Prostate gland (tissue), 2 donors: Measurements from ENCODE around the gene TAF11L9. TPM values are rescaled to one million over a fixed set of nuclear protein-coding genes. Genes with fewer than 3 reads are reported as not detected.
"Not testable (repeated sequence)": the region's sequence is repeated elsewhere in the genome, so short reads cannot be mapped to it uniquely, and the experiment has no call there.

ENCODE experiments used
- DNase-seq: peaks from one replicate; pipeline ENCODE4 v3.0.0-alpha.2; 2019; ENCODE audit warnings: low spot score
- H3K27ac ChIP-seq, 2 donors: fragments of 200-600 bp; sonication (generic); 2 replicates each; pipeline ENCODE4 v1.5.1; 2017 to 2019
- H3K27me3 ChIP-seq: fragments of 200-600 bp; sonication (generic); replicated peaks from 2 replicates; pipeline ENCODE4 v1.5.1; 2019; ENCODE audit not compliant: insufficient read depth
- H3K36me3 ChIP-seq, 2 donors: fragments of 200-600 bp; sonication (generic); 1 replicate in 1 of 2; 2 replicates in 1 of 2; pipeline versions ENCODE4 v1.5.1 to v1.8.1; 2017 to 2019
- H3K4me1 ChIP-seq: fragments of 200-600 bp; sonication (generic); replicated peaks from 2 replicates; pipeline ENCODE4 v1.5.1; 2019
- H3K4me3 ChIP-seq, 2 donors: fragments of 200-600 bp; sonication (generic); 2 replicates each; pipeline ENCODE4 v1.5.1; 2017 to 2019
- H3K9me3 ChIP-seq: fragments of 200-600 bp; sonication (generic); 2 replicates; pipeline ENCODE4 v1.5.1; 2017
- CTCF ChIP-seq, 4 experiments: fragments of 200-600 bp in 2 of 4; fragments of 450-650 bp in 2 of 4; sonication (generic) in 2 of 4; IDR thresholded peaks; 1 replicate in 3 of 4; 2 replicates in 1 of 4; pipeline ENCODE4 v1.5.1; 2016 to 2019; ENCODE audit warnings: antibody characterized with exemption in 4 of 4, mild to moderate bottlenecking in 2 of 4, moderate library complexity in 2 of 4
- POLR2A ChIP-seq: fragments of 450-650 bp; IDR thresholded peaks from one replicate; pipeline ENCODE4 v1.6.1; 2016; ENCODE audit warnings: antibody characterized with exemption, mild to moderate bottlenecking
- POLR2AphosphoS5 ChIP-seq: sonication (generic); formaldehyde crosslinking; IDR thresholded peaks from one replicate; pipeline ENCODE4 v1.6.1; 2017; ENCODE audit warnings: antibody characterized with exemption
- WGBS: methylation state at CpG from one replicate; pipeline ENCODE4 v1.1.5; 2018; 5-methylcytosine and 5-hydroxymethylcytosine counted together
- intact Hi-C: fragments of 100-400 bp; cut with DNase I; formaldehyde crosslinking; loops from one replicate; pipeline ENCODE4 v1.14.2; 2022
- total RNA-seq, 2 donors: library from RNA; depleted of rRNA; stranded (reverse); fragments of >200 nt; gene quantifications; one replicate each; pipeline ENCODE4 v1.1.0, GENCODE V29; 2016

TAF11L9 gene
- not detected for total RNA-seq

GRCh38 chr5:17594255-17594654 lies at the start of gene TAF11L9:
TAF11L9 (minus strand) TSS chr5:17594394.
- H3K27ac ChIP-seq, H3K4me1 ChIP-seq, H3K36me3 ChIP-seq, DNase-seq, H3K27me3 ChIP-seq, H3K4me3 ChIP-seq, intact Hi-C loops, H3K9me3 ChIP-seq: not testable (repeated sequence)
- WGBS, result 97% methylated on average over 13 of the region's 15 CpGs

GRCh38 chr5:17634160-17634559 lies 40.0 kb upstream of the TAF11L9 start, which contains the start of gene TAF11L14:
TAF11L14 (plus strand) TSS chr5:17634460.
- no peaks in the 10 kb centered on the region for H3K36me3 ChIP-seq
- TF ChIP-seq CTCF (IDR thresholded peaks at IDR 0.05), result no peak
- no peak for TF ChIP-seq POLR2A
- TF ChIP-seq POLR2AphosphoS5, result no peak
- no peak for DNase-seq
- WGBS, result 88% methylated on average over 5 of the region's 5 CpGs
- no peaks in the 10 kb centered on the region for H3K27me3 ChIP-seq
- intact Hi-C loops, result no loop called here
- H3K9me3 ChIP-seq, result no peaks in the 10 kb centered on the region
- H3K4me3 ChIP-seq, result no peak within 1 kb of the TSS
- no peak within 1 kb of the TSS for H3K27ac ChIP-seq
- H3K4me1 ChIP-seq, result no peaks in the 10 kb centered on the region

- intact Hi-C loops, H3K9me3 ChIP-seq, H3K27ac ChIP-seq, H3K4me1 ChIP-seq, DNase-seq, H3K4me3 ChIP-seq, H3K36me3 ChIP-seq, H3K27me3 ChIP-seq: not testable (repeated sequence)
- 82% methylated on average over 5 of the region's 12 CpGs for WGBS
These were observed 37.6 kb upstream of the TAF11L9 start, which contains the start of gene TAF11L13 for GRCh38 chr5:17631788-17632187. TAF11L13 (plus strand) TSS chr5:17632088.

GRCh38 chr5:17625686-17626085 lies 31.5 kb upstream of the TAF11L9 start:
- TF ChIP-seq POLR2AphosphoS5, result no peak
- no peak for TF ChIP-seq POLR2A
- no peak for TF ChIP-seq CTCF (IDR thresholded peaks at IDR 0.05)
- Histone ChIP-seq H3K27ac (no peak overlapping the region), H3K4me1 (no peaks in the 10 kb centered on the region), H3K4me3 (no peak overlapping the region), H3K9me3 (no peaks in the 10 kb centered on the region), H3K36me3 (no peaks in the 10 kb centered on the region), H3K27me3 (no peaks in the 10 kb centered on the region)
- 94% methylated on average over 11 of the region's 11 CpGs for WGBS
- intact Hi-C loops, result no loop called here
- no peak for DNase-seq

GRCh38 chr5:17620627-17621026 lies 26.4 kb upstream of the TAF11L9 start:
- H3K9me3 ChIP-seq, result no peaks in the 10 kb centered on the region
- no peak for DNase-seq
- no peaks in the 10 kb centered on the region for H3K27me3 ChIP-seq
- no peaks in the 10 kb centered on the region for H3K4me1 ChIP-seq
- no peak overlapping the region for H3K4me3 ChIP-seq
- no peak overlapping the region for H3K27ac ChIP-seq
- WGBS, result 86% methylated on average over 13 of the region's 17 CpGs
- TF ChIP-seq POLR2AphosphoS5 (no peak), CTCF (IDR thresholded peaks at IDR 0.05) (no peak), POLR2A (no peak)
- intact Hi-C loops, result no loop called here
- H3K36me3 ChIP-seq, result no peaks in the 10 kb centered on the region

GRCh38 chr5:17619354-17619753 lies 25.2 kb upstream of the TAF11L9 start:
- Histone ChIP-seq H3K27ac (no peak overlapping the region), H3K4me3 (no peak overlapping the region), H3K27me3 (no peaks in the 10 kb centered on the region), H3K9me3 (no peaks in the 10 kb centered on the region), H3K36me3 (no peaks in the 10 kb centered on the region), H3K4me1 (no peaks in the 10 kb centered on the region)
- intact Hi-C loops, result no loop called here
- TF ChIP-seq CTCF (IDR thresholded peaks at IDR 0.05) (no peak), POLR2A (no peak), POLR2AphosphoS5 (no peak)
- DNase-seq, result no peak
- WGBS, result 81% methylated on average over 3 of the region's 3 CpGs
